Neural progenitor cell (in vitro differentiated cells): ENCODE data around the gene HSPA2.

Experiments used
- CTCF ChIP-seq: fragments of 200-600 bp; sonication (generic); IDR thresholded peaks from 2 replicates; pipeline ENCODE4 v1.5.1; 2017; ENCODE audit warnings: antibody characterized with exemption, mild to moderate bottlenecking
- EZH2 ChIP-seq: fragments of 200-600 bp; sonication (generic); IDR thresholded peaks from 2 replicates; pipeline ENCODE4 v1.6.1; 2017; ENCODE audit warnings: antibody characterized with exemption, mild to moderate bottlenecking, moderate library complexity
- EZH2phosphoT487 ChIP-seq: fragments of 200-600 bp; sonication (generic); IDR thresholded peaks from 2 replicates; pipeline ENCODE4 v1.6.1; 2017; ENCODE audit warnings: antibody characterized with exemption

DNA sequence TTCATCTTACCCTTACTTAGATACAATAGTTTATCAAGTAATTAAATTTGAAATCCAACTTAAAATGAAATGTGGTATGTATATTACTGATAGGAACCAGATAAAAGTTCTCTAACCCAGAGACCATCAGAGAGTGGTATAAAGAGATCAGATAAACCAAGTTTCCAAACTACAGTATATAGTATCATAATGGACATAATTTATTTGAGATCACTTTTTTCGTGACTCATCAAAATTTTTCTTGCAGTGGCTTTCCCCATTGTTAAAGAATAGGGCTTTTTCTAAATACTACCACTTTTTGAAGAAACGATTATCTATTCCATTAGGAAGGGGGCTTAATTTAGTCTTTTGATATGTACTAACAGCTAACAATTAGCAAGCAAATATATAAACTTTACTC, 15.2 kb upstream of the HSPA2 start:
- TF ChIP-seq CTCF (no peak), EZH2 (no peak), EZH2phosphoT487 (no peak)
